CD4-positive, alpha-beta memory T cell (primary cell): ENCODE results near the gene CTAGE1. TPM values are rescaled to one million over a fixed set of nuclear protein-coding genes. Genes with fewer than 3 reads are reported as not detected.

ENCODE experiments used
- CTCF ChIA-PET: fragments of 350-600 bp; sonication (Branson Sonifier 250); formaldehyde crosslinking; loops from one replicate; lab custom pipeline; 2021; ENCODE audit warnings: inconsistent platforms; ENCODE audit not compliant: partially characterized antibody; lab: Charles Lee
- POLR2A ChIA-PET: fragments of 350-600 bp; sonication (Branson Sonifier 250); formaldehyde crosslinking; loops from one replicate; lab custom pipeline; 2021; ENCODE audit not compliant: partially characterized antibody; lab: Charles Lee
- DNase-seq, 5 donors: peaks; one replicate each; pipeline versions ENCODE4 v3.0.0 to v3.0.0-alpha.2; 2020 to 2022; ENCODE audit warnings: mixed read lengths in 1 of 5
- H3K27ac ChIP-seq: one replicate; pipeline ENCODE4 v1.7.0; 2013; ENCODE audit warnings: low read depth, low read length
- H3K27me3 ChIP-seq: 2 replicates; pipeline ENCODE4 v1.7.0; 2013; ENCODE audit warnings: mild to moderate bottlenecking, low read length, moderate library complexity; ENCODE audit not compliant: insufficient read depth
- H3K36me3 ChIP-seq: 2 replicates; pipeline ENCODE4 v1.7.0; 2013; ENCODE audit warnings: mild to moderate bottlenecking, low read length, moderate library complexity; ENCODE audit not compliant: insufficient read depth
- H3K4me1 ChIP-seq: 2 replicates; pipeline ENCODE4 v1.7.0; 2013; ENCODE audit warnings: mild to moderate bottlenecking, low read length, moderate library complexity; ENCODE audit not compliant: insufficient read depth
- H3K4me3 ChIP-seq, 2 donors: one replicate each; pipeline ENCODE4 v1.7.0; 2013; ENCODE audit warnings: low read length in 2 of 2, mild to moderate bottlenecking in 1 of 2
- H3K9me3 ChIP-seq, 2 donors: one replicate each; pipeline ENCODE4 v1.7.0; 2013; ENCODE audit warnings: low read length in 2 of 2, control low read depth in 1 of 2; ENCODE audit not compliant: control insufficient read depth in 1 of 2
- H3K27ac Mint-ChIP-seq, 7 donors: one replicate each; pipeline ENCODE4 v1.8.0; 2020 to 2021; ENCODE audit warnings: mixed read lengths in 7 of 7, mild to moderate bottlenecking in 6 of 7, inconsistent platforms in 3 of 7, moderate library complexity in 3 of 7
- H3K27me3 Mint-ChIP-seq, 2 donors: one replicate each; pipeline ENCODE4 v1.8.0; 2020 to 2021; ENCODE audit warnings: mixed read lengths in 2 of 2
- H3K36me3 Mint-ChIP-seq, 2 donors: one replicate each; pipeline ENCODE4 v1.8.0; 2020 to 2021; ENCODE audit warnings: mixed read lengths in 2 of 2, inconsistent platforms in 1 of 2, mild to moderate bottlenecking in 1 of 2
- H3K4me1 Mint-ChIP-seq, 4 donors: one replicate each; pipeline ENCODE4 v1.8.0; 2020 to 2021; ENCODE audit warnings: mixed read lengths in 4 of 4, mild to moderate bottlenecking in 1 of 4
- H3K4me3 Mint-ChIP-seq, 8 donors: one replicate each; pipeline ENCODE4 v1.8.0; 2020 to 2021; ENCODE audit warnings: mixed read lengths in 8 of 8, mild to moderate bottlenecking in 7 of 8, moderate library complexity in 6 of 8, inconsistent platforms in 3 of 8
- H3K9me3 Mint-ChIP-seq, 8 donors: one replicate each; pipeline ENCODE4 v1.8.0; 2020 to 2021; ENCODE audit warnings: mixed read lengths in 8 of 8, mild to moderate bottlenecking in 5 of 8, inconsistent platforms in 3 of 8, moderate library complexity in 1 of 8
- intact Hi-C: fragments of 100-400 bp; cut with micrococcal nuclease; formaldehyde crosslinking; loops from one replicate; pipeline ENCODE4 v1.15.1; 2023
- polyA plus RNA-seq, 2 donors: library from polyadenylated mRNA; unstranded; fragments of 300-500 nt; fragmentation: Illumina TruSeq; gene quantifications; one replicate each; pipeline ENCODE4 v1.2.3, GENCODE V29; 2021
- total RNA-seq, 2 experiments: library from RNA; stranded (reverse); gene quantifications; one replicate each; pipeline ENCODE4 v1.2.3, GENCODE V29; 2021

The CTAGE1 gene
- total and polyA plus RNA-seq, 4 experiments from 2014 or later: not detected

DNA sequence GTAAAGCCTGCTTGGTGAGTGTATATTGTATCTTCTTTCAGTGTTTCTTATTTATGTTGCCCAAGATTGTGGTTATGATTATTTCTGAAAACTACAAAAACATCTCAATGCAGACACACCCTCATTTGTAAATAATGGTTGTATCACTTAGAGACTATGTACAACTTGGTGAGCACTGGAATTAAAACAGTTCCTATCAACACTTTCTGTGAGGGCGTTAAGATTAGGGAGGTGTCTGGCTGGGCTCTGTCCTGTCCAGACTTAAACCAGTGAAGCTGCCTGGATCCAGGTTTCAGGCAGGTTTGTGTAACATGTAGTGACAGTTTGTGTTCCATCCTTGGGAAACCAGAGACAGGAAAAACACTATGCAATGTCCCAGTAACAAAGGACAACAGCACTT, 49.7 kb downstream of the CTAGE1 start:
- Mint-ChIP-seq H3K36me3 (no peaks in the 10 kb centered on the region), H3K4me3 (no peak overlapping the region), H3K4me1 (peaks cover 0 to 4% (median 1%) of the 10 kb centered on the region in 4 donors), H3K27me3 (no peaks in the 10 kb centered on the region), H3K9me3 (peaks cover 0 to 2% (median 0%) of the 10 kb centered on the region in 8 donors), H3K27ac (no peak overlapping the region)
- Histone ChIP-seq H3K4me1 (no peaks in the 10 kb centered on the region), H3K36me3 (no peaks in the 10 kb centered on the region), H3K27me3 (no peaks in the 10 kb centered on the region), H3K4me3 (no peak overlapping the region), H3K9me3 (no peaks in the 10 kb centered on the region), H3K27ac (no peak overlapping the region)
- POLR2A ChIA-PET: no interaction called here
- CTCF ChIA-PET: no interaction called here
- intact Hi-C loops: loop anchor here (10.0 kb wide), 1 partner anchor 373 kb away; no protein-coding TSS in a partner anchor
- DNase-seq: no peak

DNA sequence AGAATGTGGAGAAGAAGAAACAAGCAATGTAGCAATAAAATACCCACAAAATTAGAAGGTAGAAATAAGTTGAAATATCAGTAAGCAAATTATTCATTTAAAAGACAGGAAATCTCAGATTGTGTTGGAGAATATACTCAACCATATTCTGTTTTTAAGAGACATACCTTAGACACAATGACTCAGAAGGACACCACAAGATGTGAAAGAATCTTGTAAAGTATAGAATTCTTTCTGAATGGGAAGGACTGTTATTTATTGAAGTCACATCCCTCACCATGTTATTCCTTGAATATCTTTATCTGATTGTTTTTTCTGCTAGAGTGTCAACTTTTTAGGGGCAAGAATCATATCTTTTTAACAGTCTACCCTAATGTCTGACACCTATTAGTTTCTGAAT, 50.4 kb downstream of the CTAGE1 start:
- Mint-ChIP-seq H3K27ac (no peak overlapping the region), H3K36me3 (no peaks in the 10 kb centered on the region), H3K27me3 (no peaks in the 10 kb centered on the region), H3K4me1 (peaks cover 0 to 4% (median 1%) of the 10 kb centered on the region in 4 donors), H3K9me3 (peaks cover 0 to 2% (median 0%) of the 10 kb centered on the region in 8 donors), H3K4me3 (no peak overlapping the region)
- Histone ChIP-seq H3K9me3 (no peaks in the 10 kb centered on the region), H3K27ac (no peak overlapping the region), H3K27me3 (no peaks in the 10 kb centered on the region), H3K4me1 (no peaks in the 10 kb centered on the region), H3K36me3 (no peaks in the 10 kb centered on the region), H3K4me3 (no peak overlapping the region)
- DNase-seq: no peak
- ChIA-PET CTCF (no interaction called here), POLR2A (no interaction called here)
- intact Hi-C loops: loop anchor here (10.0 kb wide), 1 partner anchor 373 kb away; no protein-coding TSS in a partner anchor

DNA sequence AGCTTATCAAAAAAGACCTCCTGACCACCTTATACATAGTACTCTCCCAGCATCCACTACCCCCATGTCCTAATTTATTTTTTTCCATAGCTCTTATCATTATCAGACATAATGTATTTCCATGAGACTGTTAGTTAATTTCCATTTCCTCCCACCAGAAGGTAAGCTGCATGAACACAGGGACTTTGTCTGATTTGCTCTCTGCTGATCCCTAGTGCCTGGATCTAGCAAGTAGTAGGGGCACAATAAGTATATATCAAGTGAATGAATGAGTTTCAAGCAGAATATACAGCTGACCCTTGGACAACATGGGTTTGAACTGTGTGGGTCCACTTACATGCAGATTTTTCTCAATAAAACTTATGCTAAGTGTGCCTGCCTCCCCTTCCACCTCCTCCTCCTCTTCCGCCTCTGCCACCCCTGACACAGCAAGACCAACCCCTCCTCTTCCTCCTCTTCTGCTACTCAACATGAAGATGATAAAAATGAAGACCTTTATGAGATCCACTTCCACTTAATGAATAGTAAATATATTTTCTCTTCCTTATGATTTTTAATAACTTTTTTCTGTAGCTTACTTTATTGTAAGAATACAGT, 53.8 kb downstream of the CTAGE1 start:
- Histone ChIP-seq H3K9me3 (no peaks in the 10 kb centered on the region), H3K27me3 (no peaks in the 10 kb centered on the region), H3K36me3 (no peaks in the 10 kb centered on the region), H3K4me1 (no peaks in the 10 kb centered on the region), H3K4me3 (no peak overlapping the region), H3K27ac (no peak overlapping the region)
- ChIA-PET POLR2A (no interaction called here), CTCF (interaction anchor here (0.7 kb wide), 1 partner anchor 12 kb away, joined by 3 read pairs; no protein-coding TSS in a partner anchor)
- Mint-ChIP-seq H3K27ac (no peak overlapping the region), H3K9me3 (peaks cover 0 to 2% (median 0%) of the 10 kb centered on the region in 8 donors), H3K27me3 (no peaks in the 10 kb centered on the region), H3K4me3 (no peak overlapping the region), H3K4me1 (peaks cover 0 to 4% (median 1%) of the 10 kb centered on the region in 4 donors), H3K36me3 (no peaks in the 10 kb centered on the region)
- intact Hi-C loops: loop anchor here (1.0 to 10.0 kb wide), 3 partner anchors 40 to 369 kb away; no protein-coding TSS in a partner anchor
- DNase-seq: no peak

Other genes with a start within 250 kb of the CTAGE1 start
- not detected for gene GATA6, start 248.3 kb downstream of the CTAGE1 start, total RNA-seq
- gene GATA6, start 248.3 kb downstream of the CTAGE1 start, polyA plus RNA-seq: not detected